Liver (tissue), 3 donors: ENCODE data around the gene LRRC8A.

Experiments used
- ATF3 ChIP-seq: IDR thresholded peaks from 2 replicates; pipeline ENCODE4 v1.6.1; 2016; ENCODE audit warnings: antibody characterized with exemption
- CTCF ChIP-seq: fragments of 150-350 bp; IDR thresholded peaks from 2 replicates; pipeline ENCODE4 v1.5.1; 2017; ENCODE audit warnings: improper control_type of control experiment, low read depth, low read length; ENCODE audit not compliant: missing input control
- GABPA ChIP-seq, 2 donors: IDR thresholded peaks in 1 of 2; conservative IDR thresholded peaks in 1 of 2; 2 replicates each; pipeline ENCODE4 v1.6.1; 2016; ENCODE audit warnings: antibody characterized with exemption in 2 of 2, mild to moderate bottlenecking in 1 of 2, moderate library complexity in 1 of 2
- HNF4G ChIP-seq: IDR thresholded peaks from 2 replicates; pipeline ENCODE4 v1.6.1; 2016; ENCODE audit warnings: antibody characterized with exemption
- JUND ChIP-seq, 2 donors: IDR thresholded peaks; 2 replicates each; pipeline ENCODE4 v1.6.1; 2016; ENCODE audit warnings: antibody characterized with exemption in 2 of 2
- MAX ChIP-seq: IDR thresholded peaks from 2 replicates; pipeline ENCODE4 v1.6.1; 2016; ENCODE audit warnings: antibody characterized with exemption
- NR2F2 ChIP-seq: IDR thresholded peaks from 2 replicates; pipeline ENCODE4 v1.6.1; 2016; ENCODE audit warnings: antibody characterized with exemption
- RAD21 ChIP-seq, 2 donors: IDR thresholded peaks; 2 replicates each; pipeline ENCODE4 v1.6.1; 2016; ENCODE audit warnings: antibody characterized with exemption in 2 of 2, mild to moderate bottlenecking in 2 of 2
- SP1 ChIP-seq: IDR thresholded peaks from 2 replicates; pipeline ENCODE4 v1.6.1; 2018; ENCODE audit warnings: antibody characterized with exemption, mild to moderate bottlenecking
- TAF1 ChIP-seq: conservative IDR thresholded peaks from 2 replicates; pipeline ENCODE4 v1.6.1; 2016; ENCODE audit warnings: antibody characterized with exemption, mild to moderate bottlenecking
- YY1 ChIP-seq: IDR thresholded peaks from 2 replicates; pipeline ENCODE4 v1.6.1; 2016; ENCODE audit warnings: antibody characterized with exemption, mild to moderate bottlenecking
- ZBTB33 ChIP-seq: IDR thresholded peaks from 2 replicates; pipeline ENCODE4 v1.6.1; 2016; ENCODE audit warnings: antibody characterized with exemption
- TF ChIP-seq, protein P1 (sequence below): IDR thresholded peaks from 2 replicates; pipeline ENCODE4 v1.6.1; 2016; ENCODE audit warnings: antibody characterized with exemption, mild to moderate bottlenecking
- donor health status: healthy.
- donor health status: healthy.

DNA sequence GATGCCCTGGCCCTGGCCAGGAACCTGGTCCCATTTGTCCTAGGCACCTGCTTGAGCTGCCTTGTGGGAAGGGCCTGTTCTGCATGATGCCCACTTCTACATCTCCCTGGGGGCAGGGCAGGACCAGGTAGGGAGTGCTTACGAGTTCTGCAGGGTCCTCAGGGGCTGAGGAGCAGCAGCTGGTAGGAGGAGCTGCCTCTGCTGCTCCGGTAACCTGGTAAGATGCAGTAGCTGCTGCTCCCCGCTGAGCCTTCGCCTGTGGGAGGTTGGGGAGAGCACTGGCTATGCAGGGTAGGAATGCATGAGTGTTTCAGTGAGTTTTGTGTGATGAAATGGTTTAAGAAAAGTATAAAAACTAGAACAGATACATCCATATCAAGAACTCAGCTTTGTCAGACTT is 13.6 kb downstream of the LRRC8A start:
- no peak for TF ChIP-seq CTCF
- TF ChIP-seq ATF3 = no peak
- TF ChIP-seq, protein P1, sequence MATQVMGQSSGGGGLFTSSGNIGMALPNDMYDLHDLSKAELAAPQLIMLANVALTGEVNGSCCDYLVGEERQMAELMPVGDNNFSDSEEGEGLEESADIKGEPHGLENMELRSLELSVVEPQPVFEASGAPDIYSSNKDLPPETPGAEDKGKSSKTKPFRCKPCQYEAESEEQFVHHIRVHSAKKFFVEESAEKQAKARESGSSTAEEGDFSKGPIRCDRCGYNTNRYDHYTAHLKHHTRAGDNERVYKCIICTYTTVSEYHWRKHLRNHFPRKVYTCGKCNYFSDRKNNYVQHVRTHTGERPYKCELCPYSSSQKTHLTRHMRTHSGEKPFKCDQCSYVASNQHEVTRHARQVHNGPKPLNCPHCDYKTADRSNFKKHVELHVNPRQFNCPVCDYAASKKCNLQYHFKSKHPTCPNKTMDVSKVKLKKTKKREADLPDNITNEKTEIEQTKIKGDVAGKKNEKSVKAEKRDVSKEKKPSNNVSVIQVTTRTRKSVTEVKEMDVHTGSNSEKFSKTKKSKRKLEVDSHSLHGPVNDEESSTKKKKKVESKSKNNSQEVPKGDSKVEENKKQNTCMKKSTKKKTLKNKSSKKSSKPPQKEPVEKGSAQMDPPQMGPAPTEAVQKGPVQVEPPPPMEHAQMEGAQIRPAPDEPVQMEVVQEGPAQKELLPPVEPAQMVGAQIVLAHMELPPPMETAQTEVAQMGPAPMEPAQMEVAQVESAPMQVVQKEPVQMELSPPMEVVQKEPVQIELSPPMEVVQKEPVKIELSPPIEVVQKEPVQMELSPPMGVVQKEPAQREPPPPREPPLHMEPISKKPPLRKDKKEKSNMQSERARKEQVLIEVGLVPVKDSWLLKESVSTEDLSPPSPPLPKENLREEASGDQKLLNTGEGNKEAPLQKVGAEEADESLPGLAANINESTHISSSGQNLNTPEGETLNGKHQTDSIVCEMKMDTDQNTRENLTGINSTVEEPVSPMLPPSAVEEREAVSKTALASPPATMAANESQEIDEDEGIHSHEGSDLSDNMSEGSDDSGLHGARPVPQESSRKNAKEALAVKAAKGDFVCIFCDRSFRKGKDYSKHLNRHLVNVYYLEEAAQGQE = no peak
- TF ChIP-seq ZBTB33 = no peak
- TF ChIP-seq MAX = no peak
- no peak for TF ChIP-seq SP1
- TF ChIP-seq RAD21 (IDR thresholded peaks at IDR 0.05) = no peak
- TF ChIP-seq TAF1 = no peak
- no peak for TF ChIP-seq HNF4G
- TF ChIP-seq YY1 = no peak
- TF ChIP-seq NR2F2 = no peak
- TF ChIP-seq GABPA (IDR thresholded peaks at IDR 0.05 in 1 of 2, conservative IDR thresholded peaks at IDR 0.05 in 1 of 2) = no peak
- TF ChIP-seq JUND (IDR thresholded peaks at IDR 0.05) = no peak
